PC-9 (cell line): ENCODE measurements around the gene SPEG. TPM values are rescaled to one million over a fixed set of nuclear protein-coding genes. Genes with fewer than 3 reads are reported as not detected.

Source experiments
- BruUV-seq: library from RNA; stranded (reverse); fragments of 400-500 nt; replicated peaks from 2 replicates; lab custom pipeline; 2021; lab: Mats Ljungman, UMichigan
- CTCF ChIA-PET: fragments of 300-600 bp; sonication (Branson Sonifier 250); formaldehyde crosslinking; loops from one replicate; lab custom pipeline; 2022; ENCODE audit warnings: antibody characterized with exemption; lab: Charles Lee
- POLR2A ChIA-PET: fragments of 300-600 bp; sonication (Branson Sonifier 250); formaldehyde crosslinking; loops from one replicate; lab custom pipeline; 2022; ENCODE audit warnings: antibody characterized with exemption; ENCODE audit not compliant: unreplicated experiment; lab: Charles Lee
- DNase-seq, 2 experiments: peaks; one replicate each; pipeline versions ENCODE4 v3.0.0 to v3.0.0-alpha.2; 2015 to 2022; ENCODE audit warnings: mixed read lengths in 1 of 2
- H2AFZ ChIP-seq: fragments of 200-600 bp; sonication (generic); 2 replicates; pipeline ENCODE4 v1.8.1; 2017; ENCODE audit warnings: antibody characterized with exemption
- H3F3A ChIP-seq: fragments of 200-600 bp; sonication (generic); 2 replicates; pipeline ENCODE4 v1.8.1; 2017; ENCODE audit warnings: antibody characterized with exemption, mild to moderate bottlenecking, low read depth; ENCODE audit not compliant: insufficient read depth
- H3K27ac ChIP-seq: fragments of 200-600 bp; sonication (generic); 2 replicates; pipeline ENCODE4 v1.6.1; 2016; ENCODE audit warnings: mixed run types
- H3K27me3 ChIP-seq: fragments of 200-600 bp; sonication (generic); 2 replicates; pipeline ENCODE4 v1.6.1; 2016; ENCODE audit warnings: low read depth, mixed run types; ENCODE audit not compliant: insufficient read depth
- H3K36me3 ChIP-seq: fragments of 200-600 bp; sonication (generic); 2 replicates; pipeline ENCODE4 v1.6.1; 2016; ENCODE audit warnings: low read depth, mixed run types
- H3K4me1 ChIP-seq: fragments of 200-600 bp; sonication (generic); replicated peaks from 2 replicates; pipeline ENCODE4 v1.6.1; 2016; ENCODE audit warnings: mixed run types; ENCODE audit not compliant: insufficient read depth
- H3K4me2 ChIP-seq: fragments of 200-600 bp; sonication (generic); 2 replicates; pipeline ENCODE4 v1.6.1; 2017; ENCODE audit warnings: mixed run types
- H3K4me3 ChIP-seq: fragments of 200-600 bp; sonication (generic); 2 replicates; pipeline ENCODE4 v1.6.1; 2016; ENCODE audit warnings: mixed run types
- H3K79me2 ChIP-seq: fragments of 200-600 bp; sonication (generic); 2 replicates; pipeline ENCODE4 v1.6.1; 2017; ENCODE audit warnings: low read depth, mixed run types
- H3K9me2 ChIP-seq: fragments of 200-600 bp; sonication (generic); 2 replicates; pipeline ENCODE4 v1.8.1; 2017; ENCODE audit warnings: mild to moderate bottlenecking; ENCODE audit not compliant: insufficient read depth
- H3K9me3 ChIP-seq: fragments of 200-600 bp; sonication (generic); 2 replicates; pipeline ENCODE4 v1.8.1; 2016; ENCODE audit warnings: low read depth; ENCODE audit not compliant: insufficient read depth
- H4K20me1 ChIP-seq: fragments of 200-600 bp; sonication (generic); 2 replicates; pipeline ENCODE4 v1.8.1; 2017; ENCODE audit not compliant: insufficient read depth
- EZH2 ChIP-seq: fragments of 200-600 bp; sonication (generic); IDR thresholded peaks from 2 replicates; pipeline ENCODE4 v1.8.0; 2017; ENCODE audit warnings: antibody characterized with exemption, low read depth
- intact Hi-C: fragments of 100-400 bp; cut with micrococcal nuclease; formaldehyde crosslinking; loops from one replicate; pipeline ENCODE4 v1.10.0; 2022; ENCODE audit not compliant: unreplicated experiment
- total RNA-seq: library from RNA; stranded (reverse); gene quantifications from 2 replicates; pipeline ENCODE4 v1.2.3, GENCODE V29; 2021
- TF ChIP-seq, protein P1 (sequence below): fragments of 200-600 bp; sonication (generic); conservative IDR thresholded peaks from 2 replicates; pipeline ENCODE4 v1.6.1; 2017; ENCODE audit warnings: mixed run types, antibody characterized with exemption, mild to moderate bottlenecking, moderate library complexity

The SPEG gene
- total RNA-seq, 1 experiment from 2014 or later = 46.8 TPM

DNA sequence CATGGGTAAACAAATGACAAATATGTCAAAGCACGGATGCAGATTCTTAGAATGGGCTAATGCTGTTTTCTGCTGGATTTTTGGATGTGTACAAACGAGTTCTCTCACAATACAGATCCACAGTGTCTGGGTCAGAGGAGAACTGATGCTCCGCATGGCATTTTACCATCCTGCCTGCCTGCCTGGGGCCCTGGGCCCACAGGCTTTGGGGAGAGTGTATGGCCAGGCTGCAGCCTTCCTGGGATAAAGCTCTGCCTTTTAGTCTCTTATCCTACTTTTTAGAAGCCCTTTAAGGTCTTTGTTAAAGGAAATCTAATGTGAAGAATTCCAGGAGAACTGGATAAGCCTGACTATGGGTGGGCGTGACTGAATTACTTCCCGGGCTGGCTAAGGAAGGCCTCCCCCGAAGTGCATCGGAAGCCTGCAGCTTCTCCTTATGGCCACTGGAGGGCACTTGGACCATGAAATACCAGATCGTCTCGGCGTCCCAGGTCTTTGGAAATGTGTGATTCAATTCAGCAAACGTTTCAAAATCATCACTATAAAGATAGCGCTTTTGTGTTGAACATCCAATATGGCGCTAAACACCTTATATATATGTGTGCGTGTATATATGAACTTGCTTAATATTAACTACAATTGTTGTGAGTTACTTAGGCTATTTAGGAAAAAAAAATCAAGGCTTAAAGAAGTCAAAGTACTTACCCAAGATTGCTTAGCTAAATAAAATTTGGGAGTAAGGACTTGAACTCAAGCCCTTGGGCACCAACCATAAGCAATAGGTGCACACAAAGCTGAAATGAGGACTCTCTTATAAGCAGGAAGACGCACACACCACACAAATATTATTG is 31.8 kb upstream of the SPEG start:
- Histone ChIP-seq H3K79me2 (no peaks in the 10 kb centered on the region), H3K4me2 (peak overlapping the region; percentile 22; the same call in 1 of the 2 replicates), H3K27me3 (no peaks in the 10 kb centered on the region), H3F3A (peaks cover 21% of the 10 kb centered on the region; the same call in 1 of the 2 replicates), H4K20me1 (no peaks in the 10 kb centered on the region), H2AFZ (no peak overlapping the region), H3K4me1 (peaks cover 36% of the 10 kb centered on the region), H3K27ac (no peak overlapping the region), H3K9me2 (no peaks in the 10 kb centered on the region), H3K9me3 (no peaks in the 10 kb centered on the region), H3K36me3 (no peaks in the 10 kb centered on the region), H3K4me3 (no peak overlapping the region)
- intact Hi-C loops = loop anchor here (1.0 to 5.0 kb wide), 4 partner anchors 54 to 286 kb away; no protein-coding TSS in a partner anchor
- no peak for TF ChIP-seq EZH2
- TF ChIP-seq, protein P1, sequence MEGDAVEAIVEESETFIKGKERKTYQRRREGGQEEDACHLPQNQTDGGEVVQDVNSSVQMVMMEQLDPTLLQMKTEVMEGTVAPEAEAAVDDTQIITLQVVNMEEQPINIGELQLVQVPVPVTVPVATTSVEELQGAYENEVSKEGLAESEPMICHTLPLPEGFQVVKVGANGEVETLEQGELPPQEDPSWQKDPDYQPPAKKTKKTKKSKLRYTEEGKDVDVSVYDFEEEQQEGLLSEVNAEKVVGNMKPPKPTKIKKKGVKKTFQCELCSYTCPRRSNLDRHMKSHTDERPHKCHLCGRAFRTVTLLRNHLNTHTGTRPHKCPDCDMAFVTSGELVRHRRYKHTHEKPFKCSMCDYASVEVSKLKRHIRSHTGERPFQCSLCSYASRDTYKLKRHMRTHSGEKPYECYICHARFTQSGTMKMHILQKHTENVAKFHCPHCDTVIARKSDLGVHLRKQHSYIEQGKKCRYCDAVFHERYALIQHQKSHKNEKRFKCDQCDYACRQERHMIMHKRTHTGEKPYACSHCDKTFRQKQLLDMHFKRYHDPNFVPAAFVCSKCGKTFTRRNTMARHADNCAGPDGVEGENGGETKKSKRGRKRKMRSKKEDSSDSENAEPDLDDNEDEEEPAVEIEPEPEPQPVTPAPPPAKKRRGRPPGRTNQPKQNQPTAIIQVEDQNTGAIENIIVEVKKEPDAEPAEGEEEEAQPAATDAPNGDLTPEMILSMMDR = peak; percentile 92
- DNase-seq = peak; percentile 67 to 78
- ChIA-PET CTCF (interaction anchor here (0.6 to 2.7 kb wide), 8 partner anchors 13 to 127 kb away, joined by 3 to 19 read pairs (median 3); no protein-coding TSS in a partner anchor), POLR2A (interaction anchor here (0.7 to 0.9 kb wide), 2 partner anchors 127 to 327 kb away, joined by 3 to 5 read pairs; no protein-coding TSS in a partner anchor)
- BruUV-seq = no TSS peak

DNA sequence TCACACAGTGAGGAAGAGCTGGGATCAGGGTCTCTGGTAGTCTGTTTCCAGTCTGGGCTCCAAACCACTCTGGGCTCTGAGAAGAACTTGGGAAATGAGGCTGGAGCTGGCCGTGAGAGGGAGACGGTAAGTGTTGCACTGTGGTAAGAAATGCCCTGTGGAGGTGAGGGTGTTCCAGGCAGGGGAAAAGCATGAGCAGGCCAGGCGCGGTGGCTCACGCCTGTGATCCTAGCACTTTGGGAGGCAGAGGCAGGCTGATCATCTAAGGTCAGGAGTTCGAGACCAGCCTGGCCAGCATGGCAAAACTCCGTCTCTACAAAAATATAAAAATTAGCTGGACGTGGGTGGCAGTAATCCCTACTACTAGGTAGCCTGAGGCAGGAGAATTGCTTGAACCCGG is 30.8 kb upstream of the SPEG start:
- TF ChIP-seq, protein P1 = no peak
- TF ChIP-seq EZH2 = no peak
- Histone ChIP-seq H3K9me2 (no peaks in the 10 kb centered on the region), H2AFZ (no peak overlapping the region), H3K4me3 (no peak overlapping the region), H3K4me2 (no peak overlapping the region), H3K4me1 (peaks cover 26% of the 10 kb centered on the region), H3K9me3 (no peaks in the 10 kb centered on the region), H3K27ac (no peak overlapping the region), H3K79me2 (no peaks in the 10 kb centered on the region), H3K27me3 (no peaks in the 10 kb centered on the region), H3K36me3 (no peaks in the 10 kb centered on the region), H3F3A (peaks cover 13% of the 10 kb centered on the region; the same call in 1 of the 2 replicates), H4K20me1 (no peaks in the 10 kb centered on the region)
- no TSS peak for BruUV-seq
- no peak for DNase-seq
- intact Hi-C loops = loop anchor here (1.0 to 5.0 kb wide), 4 partner anchors 53 to 285 kb away; no protein-coding TSS in a partner anchor
- POLR2A ChIA-PET = no interaction called here
- CTCF ChIA-PET = interaction anchor here (1.0 to 2.7 kb wide), 4 partner anchors 14 to 126 kb away, joined by 3 to 19 read pairs (median 3); no protein-coding TSS in a partner anchor

DNA sequence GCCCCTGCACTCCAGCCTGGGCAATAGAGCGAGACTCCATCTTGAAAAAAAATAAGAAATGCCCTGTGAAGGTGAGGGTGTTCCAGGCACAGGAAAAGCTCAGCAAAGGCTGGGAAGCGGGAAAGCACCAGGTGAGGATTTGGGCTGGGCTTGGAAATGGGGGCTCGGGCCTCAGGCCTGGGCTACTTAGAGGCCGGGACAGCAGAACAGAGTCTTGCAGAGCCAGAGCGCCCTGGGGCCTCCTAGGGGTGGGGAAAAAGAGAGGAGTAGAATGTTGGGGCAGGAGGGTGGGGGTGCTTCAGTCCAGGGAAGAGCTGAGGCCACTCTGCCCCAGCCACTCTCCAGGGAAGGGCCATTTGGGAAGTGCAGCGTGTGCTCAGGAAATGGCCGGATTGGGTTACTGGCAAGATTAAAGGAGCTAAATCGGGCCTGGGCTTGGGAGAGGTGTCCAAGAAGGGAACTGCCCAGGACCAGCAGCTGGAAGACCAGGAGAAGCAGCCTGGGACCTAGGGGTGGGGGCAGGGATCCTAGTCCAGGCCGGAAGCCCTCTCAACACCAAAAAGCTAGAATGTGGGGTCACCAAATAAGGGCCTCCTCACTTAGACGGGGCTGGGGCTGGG is 30.2 kb upstream of the SPEG start:
- Histone ChIP-seq H3K4me2 (no peak overlapping the region), H3K4me1 (peaks cover 21% of the 10 kb centered on the region), H4K20me1 (no peaks in the 10 kb centered on the region), H2AFZ (no peak overlapping the region), H3K36me3 (no peaks in the 10 kb centered on the region), H3K79me2 (no peaks in the 10 kb centered on the region), H3K9me2 (no peaks in the 10 kb centered on the region), H3F3A (peaks cover 7% of the 10 kb centered on the region; the same call in 1 of the 2 replicates), H3K27ac (no peak overlapping the region), H3K27me3 (no peaks in the 10 kb centered on the region), H3K4me3 (no peak overlapping the region), H3K9me3 (no peaks in the 10 kb centered on the region)
- ChIA-PET POLR2A (no interaction called here), CTCF (interaction anchor here (0.7 to 1.1 kb wide), 4 partner anchors 116 to 127 kb away, joined by 3 to 6 read pairs (median 4); no protein-coding TSS in a partner anchor)
- no peak for DNase-seq
- TF ChIP-seq, protein P1 = no peak
- TF ChIP-seq EZH2 = no peak
- intact Hi-C loops = loop anchor here (5.0 kb wide), 2 partner anchors 53 to 238 kb away; no protein-coding TSS in a partner anchor
- no TSS peak for BruUV-seq
